Loucy (cell line): ENCODE data around the gene POU2AF2.

Experiments
- H2AFZ ChIP-seq: fragments of 200-600 bp; sonication (generic); 2 replicates; pipeline ENCODE4 v1.6.0; 2016; ENCODE audit warnings: antibody characterized with exemption, mild to moderate bottlenecking, low read length, moderate library complexity
- H3F3A ChIP-seq: fragments of 200-600 bp; 2 replicates; pipeline ENCODE4 v1.6.0; 2016; ENCODE audit warnings: antibody characterized with exemption, low read depth, mild to moderate bottlenecking
- H3K27me3 ChIP-seq: fragments of 200-600 bp; sonication (generic); 2 replicates; pipeline ENCODE4 v1.6.1; 2014; ENCODE audit warnings: low read length, mild to moderate bottlenecking; ENCODE audit not compliant: insufficient read depth, poor library complexity, severe bottlenecking
- H3K36me3 ChIP-seq: fragments of 200-600 bp; sonication (generic); 2 replicates; pipeline ENCODE4 v1.6.1; 2016; ENCODE audit warnings: low read length; ENCODE audit not compliant: insufficient read depth
- H3K4me1 ChIP-seq: fragments of 200-600 bp; sonication (generic); 2 replicates; pipeline ENCODE4 v1.5.1; 2014; ENCODE audit warnings: low read length, mild to moderate bottlenecking; ENCODE audit not compliant: insufficient read depth, poor library complexity, severe bottlenecking
- H3K4me2 ChIP-seq: fragments of 200-600 bp; sonication (generic); 2 replicates; pipeline ENCODE4 v1.6.0; 2014; ENCODE audit warnings: antibody characterized with exemption, low read length, low read depth, mild to moderate bottlenecking; ENCODE audit not compliant: poor library complexity, severe bottlenecking
- H3K4me3 ChIP-seq: fragments of 200-600 bp; sonication (generic); 2 replicates; pipeline ENCODE4 v1.5.1; 2014; ENCODE audit warnings: low read length, mild to moderate bottlenecking, mixed read lengths; ENCODE audit not compliant: poor library complexity, severe bottlenecking
- H3K79me2 ChIP-seq: fragments of 200-600 bp; sonication (generic); 2 replicates; pipeline ENCODE4 v1.6.1; 2014; ENCODE audit warnings: low read length; ENCODE audit not compliant: insufficient read depth
- H3K9ac ChIP-seq: fragments of 200-600 bp; sonication (generic); 2 replicates; pipeline ENCODE4 v1.6.0; 2014; ENCODE audit warnings: mild to moderate bottlenecking, low read depth, low read length, moderate library complexity; ENCODE audit not compliant: poor library complexity, severe bottlenecking
- H3K9me2 ChIP-seq: fragments of 200-600 bp; sonication (generic); replicated peaks from 2 replicates; pipeline ENCODE4 v1.6.1; 2016; ENCODE audit warnings: low read depth, low read length, mixed read lengths
- H3K9me3 ChIP-seq: fragments of 200-600 bp; sonication (generic); 2 replicates; pipeline ENCODE4 v1.6.1; 2014; ENCODE audit warnings: mild to moderate bottlenecking, antibody characterized with exemption, low read length, low read depth; ENCODE audit not compliant: insufficient read depth
- H4K20me1 ChIP-seq: fragments of 200-600 bp; sonication (generic); 2 replicates; pipeline ENCODE4 v1.6.0; 2014; ENCODE audit warnings: antibody characterized with exemption, low read length, mild to moderate bottlenecking; ENCODE audit not compliant: insufficient read depth, poor library complexity, severe bottlenecking
- EZH2phosphoT487 ChIP-seq: fragments of 200-600 bp; IDR thresholded peaks from 2 replicates; pipeline ENCODE4 v1.6.1; 2018; ENCODE audit warnings: antibody characterized with exemption, mild to moderate bottlenecking, moderate library complexity, borderline replicate concordance
- TF ChIP-seq, protein P1 (sequence below): fragments of 200-600 bp; sonication (generic); conservative IDR thresholded peaks from 2 replicates; pipeline ENCODE4 v1.5.1; 2014; ENCODE audit warnings: mild to moderate bottlenecking, antibody characterized with exemption, low read length

The POU2AF2 gene

GRCh38 chr11:111205632-111206385, 39.7 kb upstream of the POU2AF2 start:
- no peaks in the 10 kb centered on the region for H3K9me2 ChIP-seq
- TF ChIP-seq, protein P1, sequence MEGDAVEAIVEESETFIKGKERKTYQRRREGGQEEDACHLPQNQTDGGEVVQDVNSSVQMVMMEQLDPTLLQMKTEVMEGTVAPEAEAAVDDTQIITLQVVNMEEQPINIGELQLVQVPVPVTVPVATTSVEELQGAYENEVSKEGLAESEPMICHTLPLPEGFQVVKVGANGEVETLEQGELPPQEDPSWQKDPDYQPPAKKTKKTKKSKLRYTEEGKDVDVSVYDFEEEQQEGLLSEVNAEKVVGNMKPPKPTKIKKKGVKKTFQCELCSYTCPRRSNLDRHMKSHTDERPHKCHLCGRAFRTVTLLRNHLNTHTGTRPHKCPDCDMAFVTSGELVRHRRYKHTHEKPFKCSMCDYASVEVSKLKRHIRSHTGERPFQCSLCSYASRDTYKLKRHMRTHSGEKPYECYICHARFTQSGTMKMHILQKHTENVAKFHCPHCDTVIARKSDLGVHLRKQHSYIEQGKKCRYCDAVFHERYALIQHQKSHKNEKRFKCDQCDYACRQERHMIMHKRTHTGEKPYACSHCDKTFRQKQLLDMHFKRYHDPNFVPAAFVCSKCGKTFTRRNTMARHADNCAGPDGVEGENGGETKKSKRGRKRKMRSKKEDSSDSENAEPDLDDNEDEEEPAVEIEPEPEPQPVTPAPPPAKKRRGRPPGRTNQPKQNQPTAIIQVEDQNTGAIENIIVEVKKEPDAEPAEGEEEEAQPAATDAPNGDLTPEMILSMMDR, result no peak
- no peak for TF ChIP-seq EZH2phosphoT487

DNA sequence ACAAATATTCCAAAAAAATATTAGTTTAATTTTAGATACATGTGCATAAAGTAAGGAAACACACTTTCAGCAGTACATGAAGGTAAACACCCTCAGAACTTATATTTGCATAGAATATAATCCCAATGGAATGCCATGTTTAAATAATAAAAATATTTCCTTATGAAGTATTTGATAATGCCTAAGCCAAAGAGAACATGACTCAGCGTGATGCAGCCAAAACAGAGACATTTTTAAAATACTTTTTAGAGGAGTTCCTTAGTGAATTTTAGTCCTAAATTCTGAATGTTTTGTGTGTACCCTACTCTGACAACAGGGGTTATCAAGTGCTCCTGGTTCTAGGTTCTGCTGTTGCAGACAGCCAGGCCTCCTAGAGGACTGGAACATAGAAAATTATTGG, 39.1 kb upstream of the POU2AF2 start:
- TF ChIP-seq, protein P1, result no peak
- no peak for TF ChIP-seq EZH2phosphoT487
- H3K4me3 ChIP-seq, result no peak overlapping the region
- no peaks in the 10 kb centered on the region for H3K27me3 ChIP-seq
- H3K4me2 ChIP-seq, result no peak overlapping the region
- no peaks in the 10 kb centered on the region for H3K79me2 ChIP-seq
- H2AFZ ChIP-seq, result no peak overlapping the region
- no peaks in the 10 kb centered on the region for H3K36me3 ChIP-seq
- no peaks in the 10 kb centered on the region for H3K9me3 ChIP-seq
- no peak overlapping the region for H3K9ac ChIP-seq
- H3K9me2 ChIP-seq, result no peaks in the 10 kb centered on the region
- no peaks in the 10 kb centered on the region for H3F3A ChIP-seq
- H3K4me1 ChIP-seq, result no peaks in the 10 kb centered on the region
- no peaks in the 10 kb centered on the region for H4K20me1 ChIP-seq

More at GRCh38 chr11:111205632-111206385, 39.7 kb upstream of the POU2AF2 start:
- no peak overlapping the region for H3K4me2 ChIP-seq
- H3K9me3 ChIP-seq, result no peaks in the 10 kb centered on the region
- H3K36me3 ChIP-seq, result no peaks in the 10 kb centered on the region
- H3K79me2 ChIP-seq, result no peaks in the 10 kb centered on the region
- H3F3A ChIP-seq, result no peaks in the 10 kb centered on the region
- no peak overlapping the region for H3K9ac ChIP-seq
- no peak overlapping the region for H3K4me3 ChIP-seq
- H3K4me1 ChIP-seq, result no peaks in the 10 kb centered on the region
- no peaks in the 10 kb centered on the region for H3K27me3 ChIP-seq
- H4K20me1 ChIP-seq, result no peaks in the 10 kb centered on the region
- H2AFZ ChIP-seq, result no peak overlapping the region

DNA sequence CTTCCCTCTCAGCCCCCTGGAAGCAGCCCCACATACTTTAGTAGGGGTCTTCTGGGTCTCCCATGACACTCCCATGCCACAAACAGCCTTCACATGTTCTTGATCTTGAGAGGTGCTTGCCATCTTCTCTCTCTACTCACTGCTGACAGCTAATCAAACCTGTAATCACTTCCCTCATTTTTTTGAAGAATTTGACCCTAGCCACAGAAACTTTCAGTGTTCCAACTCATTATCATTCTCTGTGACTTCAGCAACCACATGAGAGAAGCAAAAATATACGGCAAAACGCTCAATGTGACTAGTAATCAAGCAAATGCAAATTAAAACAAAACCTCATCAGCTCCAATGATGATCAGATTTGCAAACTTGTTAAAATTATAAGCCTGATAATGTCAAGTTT, 38.3 kb upstream of the POU2AF2 start:
- Histone ChIP-seq H3K36me3 (no peaks in the 10 kb centered on the region), H3K4me2 (no peak overlapping the region), H3K4me3 (no peak overlapping the region), H3F3A (no peaks in the 10 kb centered on the region), H3K9ac (no peak overlapping the region), H2AFZ (no peak overlapping the region), H3K9me3 (no peaks in the 10 kb centered on the region), H3K27me3 (no peaks in the 10 kb centered on the region), H3K9me2 (no peaks in the 10 kb centered on the region), H4K20me1 (no peaks in the 10 kb centered on the region), H3K79me2 (no peaks in the 10 kb centered on the region), H3K4me1 (no peaks in the 10 kb centered on the region)
- TF ChIP-seq EZH2phosphoT487, result no peak
- TF ChIP-seq, protein P1, result no peak
